Activated gamma-delta T cell (primary cell): ENCODE measurements around the gene ESAM.

Experiments used
- DNase-seq: peaks from one replicate; lab custom pipeline; 2025; lab: John Stamatoyannopoulos, UW

Gene ESAM

DNA sequence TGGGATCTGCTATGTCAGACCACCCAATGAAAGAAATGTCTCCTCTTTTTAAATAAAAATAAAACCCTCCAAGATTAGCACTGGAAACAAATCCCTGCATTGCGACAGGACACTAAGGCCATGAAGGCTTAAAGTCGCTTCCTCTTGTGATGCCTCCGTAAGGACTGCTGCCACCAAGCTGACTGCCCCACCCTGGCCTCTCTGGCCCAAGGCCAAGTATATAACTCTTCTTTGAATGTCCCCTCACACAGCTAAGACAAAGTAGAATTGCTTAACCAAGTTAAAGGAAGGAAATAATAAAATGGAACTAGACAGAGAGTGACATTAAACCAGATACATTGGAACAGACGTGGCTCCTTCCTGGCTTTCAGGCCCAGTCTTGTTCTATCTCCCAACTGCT, 29.9 kb downstream of the ESAM start:
- no peak for DNase-seq

DNA sequence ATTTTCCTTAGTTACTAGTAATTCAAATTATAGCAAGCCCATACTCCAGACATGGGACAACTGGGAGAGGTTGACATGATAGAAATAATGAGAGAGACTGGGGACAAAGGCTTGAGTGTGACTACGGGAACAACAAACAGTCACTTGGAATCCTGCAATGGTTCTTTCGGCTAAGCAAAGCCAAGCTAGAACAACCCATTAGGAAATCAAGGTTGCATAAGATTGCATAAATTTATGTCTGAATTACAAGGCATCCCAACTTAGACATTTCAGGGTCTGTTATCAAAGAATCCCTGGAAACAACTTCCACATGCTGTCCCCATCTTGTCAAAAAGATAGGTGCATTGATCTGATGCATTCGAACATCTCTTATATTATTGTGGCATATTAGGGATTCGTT, 32.5 kb downstream of the ESAM start:
- DNase-seq: no peak

GRCh38 chr11:124728134-124728533, 34.0 kb downstream of the ESAM start:
- no peak for DNase-seq

DNA sequence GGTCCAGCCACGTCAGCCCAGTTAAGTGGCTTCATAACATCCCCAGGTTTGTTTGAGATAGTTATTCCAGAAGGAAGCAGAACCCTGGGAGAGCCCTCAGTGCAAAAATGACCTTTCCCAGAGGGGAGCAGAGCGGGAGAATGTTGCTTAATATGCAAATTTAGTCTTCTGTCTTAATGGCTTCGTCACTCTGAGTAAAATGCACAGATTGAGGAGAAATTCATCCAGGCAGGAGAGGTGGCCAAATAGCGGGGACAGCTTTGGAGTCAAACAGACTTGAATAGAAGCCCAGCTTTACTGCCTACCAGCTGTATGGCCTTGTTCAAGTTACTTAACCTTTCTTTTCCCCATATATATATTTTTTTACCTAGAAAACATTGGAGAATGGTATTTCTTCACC, 34.6 kb downstream of the ESAM start:
- no peak for DNase-seq

DNA sequence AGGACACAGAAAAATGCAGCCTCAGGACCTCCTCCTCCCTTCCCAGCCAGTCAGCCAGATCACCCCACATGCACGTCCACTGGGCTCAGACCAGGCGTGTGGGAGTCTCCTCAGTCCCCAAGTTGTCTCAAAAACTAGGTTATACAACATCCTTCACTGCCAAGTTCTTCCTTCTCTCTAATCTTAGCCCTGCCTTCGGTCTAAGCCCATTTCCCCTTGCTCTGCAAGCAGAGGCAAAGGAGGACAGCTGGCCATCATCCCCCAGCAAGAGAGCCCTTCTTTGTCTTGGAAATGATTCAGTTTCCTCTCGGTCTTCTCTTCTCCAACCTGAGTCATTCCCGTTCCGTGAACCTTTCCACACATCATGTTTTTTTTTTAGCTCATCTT, 36.4 kb downstream of the ESAM start:
- no peak for DNase-seq

- DNase-seq: no peak
Observed at GRCh38 chr11:124724979-124725718, 36.9 kb downstream of the ESAM start.

- no peak for DNase-seq
Observed at GRCh38 chr11:124722176-124722575, 39.9 kb downstream of the ESAM start.

DNA sequence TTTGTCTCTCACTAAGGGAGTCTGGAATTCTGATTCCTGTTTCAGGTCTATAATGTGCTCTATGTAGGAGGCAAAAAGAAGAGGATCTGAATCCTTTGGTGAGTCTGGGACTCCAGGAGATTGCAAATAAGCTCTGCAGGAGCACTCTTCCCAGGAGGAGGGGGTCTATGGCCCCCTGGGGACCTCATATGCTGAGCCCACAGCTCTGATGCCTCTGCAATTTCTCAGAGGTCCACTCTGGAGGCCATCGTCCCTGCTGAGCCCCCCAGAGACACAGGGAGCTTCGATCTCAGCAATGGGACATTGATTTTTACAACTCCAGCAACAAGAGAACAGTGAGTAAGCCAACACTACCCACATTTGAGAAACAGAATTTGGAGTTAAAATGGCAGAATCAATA, 42.6 kb downstream of the ESAM start:
- no peak for DNase-seq

GRCh38 chr11:124718801-124719200, 43.3 kb downstream of the ESAM start:
- DNase-seq: no peak

DNA sequence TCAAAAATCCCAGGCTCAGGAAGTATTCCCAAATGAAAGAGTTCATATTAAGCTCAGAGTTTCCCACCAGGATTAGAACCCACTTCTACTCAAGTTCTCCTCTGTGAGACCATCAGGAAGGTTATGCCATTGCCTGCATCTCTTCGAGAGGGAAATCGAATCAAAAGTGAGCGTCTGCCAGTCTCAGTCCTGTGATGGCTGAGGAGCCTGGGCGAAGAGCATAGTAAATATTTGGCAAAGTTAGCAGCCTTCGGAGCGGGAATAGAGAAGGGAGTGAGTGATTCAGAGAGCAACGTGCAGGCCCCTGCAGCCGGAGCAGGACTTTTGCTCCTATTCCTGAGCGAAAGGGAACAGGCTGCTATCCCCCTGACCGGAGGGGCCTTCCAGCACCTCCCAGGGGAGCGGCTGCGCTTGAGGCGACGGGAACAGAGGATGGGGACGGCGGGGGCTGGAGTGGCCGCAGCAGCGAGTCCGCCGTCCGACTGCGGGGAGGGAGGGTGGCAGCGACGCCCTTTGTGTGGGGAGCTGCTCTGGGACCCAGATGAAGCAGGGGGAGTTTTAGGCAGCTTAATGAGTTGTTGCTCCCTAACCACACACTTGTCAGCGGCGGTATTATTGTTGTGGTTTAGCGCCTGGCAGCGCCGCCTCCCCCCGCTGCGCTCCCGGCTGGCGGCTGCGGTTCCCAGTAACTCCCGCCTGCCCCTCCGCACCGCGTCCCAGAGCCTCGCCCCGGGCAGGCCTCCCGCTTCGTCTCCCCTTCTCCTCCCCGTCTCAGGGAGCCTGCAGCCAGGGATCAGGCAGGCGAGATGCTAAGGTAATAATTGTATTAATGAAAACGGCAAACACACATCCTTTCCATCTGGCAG, 44.1 kb downstream of the ESAM start:
- peak; percentile 21 for DNase-seq

GRCh38 chr11:124717421-124717785, 44.7 kb downstream of the ESAM start:
- no peak for DNase-seq

DNA sequence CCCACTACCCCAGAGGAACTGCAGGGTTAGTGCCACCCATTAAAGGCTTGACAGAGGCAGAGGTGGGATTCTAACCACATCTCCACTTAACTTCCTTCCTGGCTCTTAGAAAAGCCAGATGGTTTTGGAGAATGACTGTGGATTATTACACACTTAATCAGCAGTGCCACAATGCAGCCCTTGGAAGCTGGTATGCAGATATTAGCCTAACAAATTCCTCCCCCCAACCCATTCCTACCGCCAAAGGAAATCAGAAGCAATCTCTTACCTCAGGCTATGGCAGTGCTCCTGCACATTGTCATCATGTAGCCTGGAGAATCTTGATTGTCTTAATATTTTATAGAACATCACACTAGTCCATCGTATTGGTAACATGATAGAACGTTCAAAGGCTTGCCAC, 45.5 kb downstream of the ESAM start:
- DNase-seq: no peak

DNA sequence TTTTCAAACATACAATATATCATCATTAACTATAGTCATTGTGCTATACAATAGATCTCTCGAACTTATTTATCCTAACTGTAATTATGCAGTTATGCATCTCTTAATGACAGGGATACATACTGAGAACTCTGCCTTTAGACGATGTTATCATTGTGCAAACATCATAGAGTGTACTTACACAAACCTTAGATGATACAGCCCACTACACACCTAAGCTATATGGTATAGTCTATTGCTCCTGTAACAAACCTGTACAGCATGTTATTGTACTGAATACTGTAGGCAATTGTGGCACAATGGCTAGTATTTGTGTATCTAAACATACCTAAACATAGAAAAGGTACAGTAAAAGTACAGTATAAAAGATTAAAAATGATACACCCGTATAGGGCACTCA, 49.7 kb downstream of the ESAM start:
- DNase-seq: no peak

- no peak for DNase-seq
Observed at GRCh38 chr11:124707829-124708228, 54.3 kb downstream of the ESAM start.
